OCI-LY7 (cell line): ENCODE data around the gene TCERG1L. TPM values are rescaled to one million over a fixed set of nuclear protein-coding genes. Genes with fewer than 3 reads are reported as not detected.

Source experiments
- BruUV-seq: library from RNA; stranded (reverse); fragments of 400-500 nt; replicated peaks from 2 replicates; lab custom pipeline; 2021; lab: Mats Ljungman, UMichigan
- CTCF ChIA-PET: fragments of 300-600 bp; sonication (Branson Sonifier 250); formaldehyde crosslinking; loops from one replicate; lab custom pipeline; 2022; ENCODE audit warnings: antibody characterized with exemption; ENCODE audit not compliant: unreplicated experiment; lab: Charles Lee
- POLR2A ChIA-PET: fragments of 300-600 bp; sonication (Branson Sonifier 250); formaldehyde crosslinking; loops from one replicate; lab custom pipeline; 2022; ENCODE audit warnings: antibody characterized with exemption; lab: Charles Lee
- DNase-seq: peaks from one replicate; pipeline ENCODE4 v3.0.0-alpha.2; 2015; ENCODE audit warnings: low spot score
- H2AFZ ChIP-seq: fragments of 200-600 bp; sonication (generic), shearing (Covaris generic); 2 replicates; pipeline ENCODE4 v1.6.1; 2014; ENCODE audit warnings: mild to moderate bottlenecking, antibody characterized with exemption, low read length, moderate library complexity
- H3K27ac ChIP-seq: fragments of 200-600 bp; sonication (generic); 2 replicates; pipeline ENCODE4 v1.5.1; 2014; ENCODE audit warnings: mixed run types, low read depth, mild to moderate bottlenecking, moderate library complexity, low read length, inconsistent platforms; ENCODE audit not compliant: poor library complexity, severe bottlenecking
- H3K36me3 ChIP-seq: fragments of 200-600 bp; sonication (generic); 2 replicates; pipeline ENCODE4 v1.6.1; 2014; ENCODE audit warnings: mild to moderate bottlenecking, antibody characterized with exemption, low read length, moderate library complexity, mixed read lengths; ENCODE audit not compliant: insufficient read depth
- H3K4me1 ChIP-seq: fragments of 200-600 bp; sonication (generic); 2 replicates; pipeline ENCODE4 v1.5.1; 2014; ENCODE audit warnings: mild to moderate bottlenecking, low read length; ENCODE audit not compliant: insufficient read depth, poor library complexity, severe bottlenecking
- H3K4me2 ChIP-seq: fragments of 200-600 bp; sonication (generic); 2 replicates; pipeline ENCODE4 v1.6.1; 2014; ENCODE audit warnings: mild to moderate bottlenecking, low read length
- H3K4me3 ChIP-seq: fragments of 200-600 bp; sonication (generic); 2 replicates; pipeline ENCODE4 v1.5.1; 2014; ENCODE audit warnings: mild to moderate bottlenecking, low read depth, low read length; ENCODE audit not compliant: poor library complexity, severe bottlenecking
- H3K79me2 ChIP-seq: fragments of 200-600 bp; sonication (generic); 2 replicates; pipeline ENCODE4 v1.6.1; 2016; ENCODE audit warnings: low read depth, mild to moderate bottlenecking, low read length, moderate library complexity, mixed read lengths; ENCODE audit not compliant: insufficient read depth
- H3K9me2 ChIP-seq: fragments of 200-600 bp; sonication (generic); 2 replicates; pipeline ENCODE4 v1.6.1; 2016; ENCODE audit warnings: mild to moderate bottlenecking, low read length, mixed read lengths; ENCODE audit not compliant: insufficient read depth
- H3K9me3 ChIP-seq: fragments of 200-600 bp; sonication (generic); 2 replicates; pipeline ENCODE4 v1.6.1; 2014; ENCODE audit warnings: mild to moderate bottlenecking, mixed run types, low read length, mixed read lengths
- H4K20me1 ChIP-seq: fragments of 200-600 bp; sonication (generic); 2 replicates; pipeline ENCODE4 v1.6.1; 2014; ENCODE audit warnings: mild to moderate bottlenecking, antibody characterized with exemption, low read length, moderate library complexity, mixed read lengths; ENCODE audit not compliant: insufficient read depth
- EZH2phosphoT487 ChIP-seq: fragments of 200-600 bp; sonication (generic); IDR thresholded peaks from 2 replicates; pipeline ENCODE4 v1.6.1; 2018; ENCODE audit warnings: low read depth, borderline replicate concordance, mild to moderate bottlenecking, mixed run types, antibody characterized with exemption, low read length, moderate library complexity, mixed read lengths
- intact Hi-C: fragments of 100-400 bp; cut with micrococcal nuclease; formaldehyde crosslinking; loops from one replicate; pipeline ENCODE4 v1.10.0; 2022; ENCODE audit not compliant: unreplicated experiment
- total RNA-seq, 2 experiments: library from RNA; depleted of rRNA in 1 of 2; stranded (reverse); fragments of >200 nt in 1 of 2; shearing (Covaris generic) in 1 of 2; gene quantifications; 2 replicates each; pipeline ENCODE4 v1.2.3, GENCODE V29; 2014 to 2022
- TF ChIP-seq, protein P1 (sequence below): fragments of 200-600 bp; sonication (generic); conservative IDR thresholded peaks from 2 replicates; pipeline ENCODE4 v1.5.1; 2014; ENCODE audit warnings: mild to moderate bottlenecking, antibody characterized with exemption, low read length, moderate library complexity, mixed read lengths

TCERG1L gene
- total RNA-seq, 2 experiments from 2014 or later: not detected

DNA sequence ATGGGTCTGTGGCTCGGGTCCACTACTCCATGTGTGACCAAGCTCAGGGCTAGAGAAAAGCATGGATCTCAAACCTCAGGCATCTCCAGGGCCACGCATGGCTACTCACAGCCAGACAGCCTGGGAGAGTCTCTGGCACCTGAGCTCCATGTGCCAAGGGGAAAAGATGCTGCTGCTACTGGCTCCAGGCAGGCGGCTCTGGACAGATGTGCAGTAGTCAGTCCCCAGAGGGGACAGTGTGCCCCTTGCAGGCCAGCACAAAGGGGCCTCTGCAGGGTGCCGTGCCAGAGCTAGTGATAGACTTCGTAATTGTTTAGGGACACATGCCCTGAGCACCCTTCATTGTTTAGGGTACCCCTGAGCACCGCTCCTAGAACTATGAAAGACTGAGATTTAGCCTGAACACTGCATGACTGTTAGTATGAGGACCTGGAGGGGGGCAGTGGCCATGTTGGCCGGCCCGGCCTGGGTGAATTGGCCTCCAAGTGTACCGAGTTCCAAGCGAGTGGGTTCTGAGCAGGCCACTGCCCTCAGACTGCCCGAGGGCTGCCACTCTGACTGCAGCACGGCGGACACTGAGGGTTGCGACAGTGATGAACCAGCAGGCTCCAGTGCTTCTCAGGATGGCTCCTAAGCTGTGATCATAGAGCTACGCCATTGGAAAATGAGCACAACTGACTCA is 80.7 kb downstream of the TCERG1L start:
- H3K9me2 ChIP-seq: no peaks in the 10 kb centered on the region
- ChIA-PET POLR2A (no interaction called here), CTCF (interaction anchor here (0.6 kb wide), 1 partner anchor 898 kb away, joined by 3 read pairs; no protein-coding TSS in a partner anchor)
- no peaks in the 10 kb centered on the region for H3K9me3 ChIP-seq
- BruUV-seq: no TSS peak
- no peak for TF ChIP-seq EZH2phosphoT487
- TF ChIP-seq, protein P1, sequence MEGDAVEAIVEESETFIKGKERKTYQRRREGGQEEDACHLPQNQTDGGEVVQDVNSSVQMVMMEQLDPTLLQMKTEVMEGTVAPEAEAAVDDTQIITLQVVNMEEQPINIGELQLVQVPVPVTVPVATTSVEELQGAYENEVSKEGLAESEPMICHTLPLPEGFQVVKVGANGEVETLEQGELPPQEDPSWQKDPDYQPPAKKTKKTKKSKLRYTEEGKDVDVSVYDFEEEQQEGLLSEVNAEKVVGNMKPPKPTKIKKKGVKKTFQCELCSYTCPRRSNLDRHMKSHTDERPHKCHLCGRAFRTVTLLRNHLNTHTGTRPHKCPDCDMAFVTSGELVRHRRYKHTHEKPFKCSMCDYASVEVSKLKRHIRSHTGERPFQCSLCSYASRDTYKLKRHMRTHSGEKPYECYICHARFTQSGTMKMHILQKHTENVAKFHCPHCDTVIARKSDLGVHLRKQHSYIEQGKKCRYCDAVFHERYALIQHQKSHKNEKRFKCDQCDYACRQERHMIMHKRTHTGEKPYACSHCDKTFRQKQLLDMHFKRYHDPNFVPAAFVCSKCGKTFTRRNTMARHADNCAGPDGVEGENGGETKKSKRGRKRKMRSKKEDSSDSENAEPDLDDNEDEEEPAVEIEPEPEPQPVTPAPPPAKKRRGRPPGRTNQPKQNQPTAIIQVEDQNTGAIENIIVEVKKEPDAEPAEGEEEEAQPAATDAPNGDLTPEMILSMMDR: no peak
- no peaks in the 10 kb centered on the region for H3K36me3 ChIP-seq
- H3K27ac ChIP-seq: no peak overlapping the region
- H3K4me3 ChIP-seq: no peak overlapping the region
- H3K4me2 ChIP-seq: no peak overlapping the region
- no peak for DNase-seq
- no peak overlapping the region for H2AFZ ChIP-seq
- no peaks in the 10 kb centered on the region for H3K4me1 ChIP-seq
- H4K20me1 ChIP-seq: no peaks in the 10 kb centered on the region
- H3K79me2 ChIP-seq: no peaks in the 10 kb centered on the region
- intact Hi-C loops: no loop called here

DNA sequence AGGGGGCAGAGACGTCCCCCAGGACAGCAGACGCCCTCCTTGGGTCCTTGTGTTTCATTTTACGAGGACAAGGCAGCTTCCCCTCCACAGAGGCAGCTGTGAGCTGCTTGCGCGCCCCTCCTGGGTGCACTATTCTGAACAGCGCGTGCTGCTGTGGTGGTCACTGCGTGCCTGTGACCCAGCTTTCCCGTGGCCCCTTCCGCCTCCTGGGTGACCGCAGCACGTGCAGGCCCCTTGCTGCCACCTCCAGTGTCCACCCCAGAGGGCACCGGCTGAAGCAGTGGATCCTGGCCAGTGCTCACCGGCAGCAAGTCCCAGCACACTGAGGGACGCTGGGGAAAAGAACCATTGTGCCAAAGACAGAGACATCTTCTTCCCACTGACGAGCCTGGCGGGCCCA is 81.4 kb downstream of the TCERG1L start:
- Histone ChIP-seq H3K9me2 (no peaks in the 10 kb centered on the region), H3K4me3 (no peak overlapping the region), H3K4me1 (no peaks in the 10 kb centered on the region), H3K9me3 (no peaks in the 10 kb centered on the region), H4K20me1 (no peaks in the 10 kb centered on the region), H2AFZ (no peak overlapping the region), H3K4me2 (no peak overlapping the region), H3K27ac (no peak overlapping the region), H3K36me3 (no peaks in the 10 kb centered on the region), H3K79me2 (no peaks in the 10 kb centered on the region)
- ChIA-PET POLR2A (no interaction called here), CTCF (interaction anchor here (0.6 kb wide), 1 partner anchor 899 kb away, joined by 3 read pairs; no protein-coding TSS in a partner anchor)
- DNase-seq: no peak
- BruUV-seq: no TSS peak
- TF ChIP-seq, protein P1: no peak
- TF ChIP-seq EZH2phosphoT487: no peak
- intact Hi-C loops: no loop called here

DNA sequence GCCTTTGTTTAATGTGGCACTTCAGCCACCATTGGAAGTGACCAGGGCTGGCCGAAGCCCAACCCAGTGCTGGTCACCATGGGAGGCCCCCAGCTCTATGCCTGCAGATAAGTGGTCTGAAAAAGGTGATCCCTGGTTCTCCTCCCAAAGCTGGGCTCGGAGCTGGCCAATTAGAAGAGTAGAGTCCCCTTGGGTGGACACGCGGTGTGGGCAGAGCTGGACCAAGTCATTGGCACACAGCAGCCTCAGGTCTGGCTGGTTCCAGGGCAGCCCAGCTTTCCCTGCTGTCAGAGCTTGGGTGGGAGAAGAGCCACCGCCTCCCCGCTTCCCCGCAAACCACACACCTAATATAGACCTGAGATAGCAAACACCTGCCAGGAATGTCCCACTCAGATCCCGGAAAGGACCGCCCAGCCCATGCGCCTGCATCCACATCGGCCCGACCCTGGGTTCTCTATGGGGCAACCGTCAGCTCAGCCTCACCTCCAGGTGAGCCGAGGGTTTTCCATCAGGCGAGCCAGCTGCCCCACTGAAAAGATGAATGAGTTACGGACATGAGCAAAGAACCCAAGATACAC is 84.3 kb downstream of the TCERG1L start:
- CTCF ChIA-PET: no interaction called here
- H3K4me1 ChIP-seq: no peaks in the 10 kb centered on the region
- no peak overlapping the region for H2AFZ ChIP-seq
- no peaks in the 10 kb centered on the region for H3K9me3 ChIP-seq
- H3K36me3 ChIP-seq: no peaks in the 10 kb centered on the region
- intact Hi-C loops: no loop called here
- H3K79me2 ChIP-seq: no peaks in the 10 kb centered on the region
- no peak overlapping the region for H3K4me3 ChIP-seq
- no peaks in the 10 kb centered on the region for H3K9me2 ChIP-seq
- H3K4me2 ChIP-seq: no peak overlapping the region
- TF ChIP-seq, protein P1: no peak
- TF ChIP-seq EZH2phosphoT487: no peak
- DNase-seq: no peak
- H4K20me1 ChIP-seq: no peaks in the 10 kb centered on the region
- POLR2A ChIA-PET: no interaction called here
- BruUV-seq: no TSS peak
- H3K27ac ChIP-seq: no peak overlapping the region
